HG03558 (cell line): ENCODE data around the gene DDX31.

Experiments used
- ATAC-seq: cut with Tn5 transposase; IDR thresholded peaks from one replicate; pipeline ENCODE4 v1.9.1; 2021; ENCODE audit warnings: moderate number of reproducible peaks; ENCODE audit not compliant: unreplicated experiment; ENCODE audit errors: extremely low read depth

Gene DDX31

GRCh38 chr9:132674485-132674884, 4.7 kb upstream of the DDX31 start:
- ATAC-seq, result no peak

- no peak for ATAC-seq
Observed at GRCh38 chr9:132673355-132673754, 3.6 kb upstream of the DDX31 start.

GRCh38 chr9:132672413-132672690, 2.6 kb upstream of the DDX31 start:
- ATAC-seq, result no peak

GRCh38 chr9:132671620-132672412, 2.0 kb upstream of the DDX31 start:
- ATAC-seq, result no peak

- peak; percentile 38 for ATAC-seq
Observed at GRCh38 chr9:132670457-132671391, 941 bp upstream of the DDX31 start, which contains the start of gene GTF3C4. GTF3C4 (plus strand) TSS chr9:132670464; CDS start chr9:132670599, 135 bp downstream.

- ATAC-seq, result no peak
Observed at GRCh38 chr9:132669319-132669697, 475 bp downstream of the DDX31 start.

GRCh38 chr9:132663851-132664250, 5.9 kb downstream of the DDX31 start:
- ATAC-seq, result no peak

GRCh38 chr9:132663117-132663516, 6.7 kb downstream of the DDX31 start:
- no peak for ATAC-seq

GRCh38 chr9:132662152-132662945, 7.4 kb downstream of the DDX31 start:
- no peak for ATAC-seq

GRCh38 chr9:132656299-132656698, 13.5 kb downstream of the DDX31 start:
- ATAC-seq, result no peak

GRCh38 chr9:132651259-132651658, 18.5 kb downstream of the DDX31 start:
- no peak for ATAC-seq

- no peak for ATAC-seq
Observed at GRCh38 chr9:132648685-132649084, 21.1 kb downstream of the DDX31 start.

GRCh38 chr9:132648283-132648682, 21.5 kb downstream of the DDX31 start:
- no peak for ATAC-seq

- ATAC-seq, result no peak
Observed at GRCh38 chr9:132647806-132648205, 22.0 kb downstream of the DDX31 start.

- no peak for ATAC-seq
Observed at GRCh38 chr9:132647355-132647754, 22.4 kb downstream of the DDX31 start.

- ATAC-seq, result no peak
Observed at GRCh38 chr9:132646726-132647125, 23.1 kb downstream of the DDX31 start.

- no peak for ATAC-seq
Observed at GRCh38 chr9:132645711-132646110, 24.1 kb downstream of the DDX31 start.

- no peak for ATAC-seq
Observed at GRCh38 chr9:132645306-132645705, 24.5 kb downstream of the DDX31 start.

GRCh38 chr9:132644251-132644650, 25.5 kb downstream of the DDX31 start:
- no peak for ATAC-seq

- no peak for ATAC-seq
Observed at GRCh38 chr9:132641216-132641615, 28.6 kb downstream of the DDX31 start.

GRCh38 chr9:132639322-132639721, 30.5 kb downstream of the DDX31 start:
- ATAC-seq, result no peak
